Measurements from ENCODE around the gene MAP3K7.

The MAP3K7 gene

DNA sequence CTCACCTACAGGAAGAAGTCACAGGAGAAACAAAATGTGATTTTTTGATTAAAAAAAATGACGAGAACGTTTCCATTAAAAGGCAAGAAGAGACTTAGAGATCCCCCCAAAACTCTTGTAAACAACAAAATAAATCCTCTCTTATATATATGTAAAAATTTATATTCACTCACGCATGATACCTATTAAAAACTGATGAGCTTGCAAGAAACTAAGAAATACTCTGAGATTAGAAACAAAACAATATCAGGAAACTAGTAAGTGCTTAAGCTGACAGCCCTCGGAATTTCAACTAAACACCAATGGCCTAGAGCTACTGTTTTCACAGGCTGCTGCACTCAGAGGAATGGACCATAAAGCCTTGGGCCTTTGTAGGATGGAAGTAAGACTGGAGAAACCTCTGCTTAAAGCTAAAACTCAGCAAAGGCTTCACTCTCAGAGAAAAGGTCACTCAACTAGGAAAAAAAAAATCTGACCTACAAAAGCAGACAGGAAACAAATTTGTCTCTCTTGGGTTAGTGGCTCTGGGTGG, 63.0 kb downstream of the MAP3K7 start:
- no peak for DNase-seq

DNA sequence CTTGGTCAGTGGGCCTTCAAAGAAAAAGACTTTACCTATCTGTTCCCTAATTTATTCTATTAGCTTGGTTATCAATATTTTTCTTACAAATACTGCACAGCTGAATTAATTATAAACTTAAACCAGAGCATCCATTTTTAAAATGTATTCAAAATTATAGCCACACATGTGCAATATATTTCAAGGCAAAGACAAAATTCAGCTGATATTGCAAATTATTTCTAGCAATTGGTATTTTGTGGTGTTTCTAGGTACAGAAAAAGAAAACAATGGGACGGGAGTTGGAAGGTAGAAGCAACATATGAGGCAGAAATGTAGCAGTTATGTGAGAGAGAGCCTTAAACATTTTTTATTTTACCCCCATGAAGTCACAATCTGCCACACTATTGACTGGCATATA, 64.9 kb downstream of the MAP3K7 start:
- no peak for DNase-seq

GRCh38 chr6:90516074-90516660, 70.7 kb downstream of the MAP3K7 start:
- DNase-seq = no peak

GRCh38 chr6:90514496-90514895, 72.4 kb downstream of the MAP3K7 start:
- DNase-seq = no peak

- DNase-seq = no peak
Observed at GRCh38 chr6:90508753-90509152, 78.1 kb downstream of the MAP3K7 start.

GRCh38 chr6:90502866-90503407, 83.9 kb downstream of the MAP3K7 start:
- DNase-seq = no peak

DNA sequence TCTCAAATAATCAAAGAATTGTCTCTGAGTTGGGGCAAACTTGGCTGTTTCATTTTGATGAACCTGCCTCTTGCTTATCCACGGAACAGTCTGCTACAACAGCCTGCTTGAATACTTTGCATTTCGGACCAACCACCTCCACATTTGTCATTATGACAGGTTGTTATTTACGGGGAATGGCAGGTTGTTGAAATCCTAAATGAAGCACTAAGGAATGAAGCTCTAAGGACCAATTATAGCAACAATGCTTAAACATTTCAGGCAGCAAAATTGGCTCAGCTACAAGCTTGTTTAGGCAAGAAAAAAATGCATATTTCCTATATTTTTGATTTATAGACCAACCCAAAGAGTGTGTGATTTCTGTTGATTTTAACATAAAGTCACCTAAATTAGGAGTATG, 84.5 kb downstream of the MAP3K7 start:
- no peak for DNase-seq

GRCh38 chr6:90500458-90500857, 86.4 kb downstream of the MAP3K7 start:
- no peak for DNase-seq

GRCh38 chr6:90497411-90497810, 89.5 kb downstream of the MAP3K7 start:
- DNase-seq = no peak

- DNase-seq = no peak
Observed at GRCh38 chr6:90496258-90497016, 90.4 kb downstream of the MAP3K7 start.

GRCh38 chr6:90495216-90495817, 91.6 kb downstream of the MAP3K7 start:
- DNase-seq = no peak

GRCh38 chr6:90494067-90494780, 92.6 kb downstream of the MAP3K7 start:
- DNase-seq = no peak

GRCh38 chr6:90493332-90493731, 93.5 kb downstream of the MAP3K7 start:
- no peak for DNase-seq

DNA sequence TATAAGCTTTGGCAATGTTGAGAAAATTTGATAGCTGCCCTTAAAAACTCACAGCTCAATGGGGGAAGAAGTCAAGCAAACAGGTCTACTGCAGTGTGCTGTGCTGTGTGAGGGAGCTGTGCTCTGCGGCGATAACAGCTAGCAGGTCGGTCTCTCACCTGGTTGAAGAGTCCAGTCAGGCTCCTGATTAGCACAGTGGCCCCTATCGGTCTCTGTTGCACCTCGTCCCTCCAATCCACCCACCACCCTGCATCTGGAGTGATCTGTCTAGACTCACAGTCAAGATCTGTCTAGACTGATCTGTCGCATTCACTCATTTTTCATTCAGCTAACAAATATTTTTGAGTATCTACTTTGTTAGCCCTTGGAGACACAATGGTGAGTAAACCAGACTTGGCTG, 94.1 kb downstream of the MAP3K7 start:
- DNase-seq = no peak

DNA sequence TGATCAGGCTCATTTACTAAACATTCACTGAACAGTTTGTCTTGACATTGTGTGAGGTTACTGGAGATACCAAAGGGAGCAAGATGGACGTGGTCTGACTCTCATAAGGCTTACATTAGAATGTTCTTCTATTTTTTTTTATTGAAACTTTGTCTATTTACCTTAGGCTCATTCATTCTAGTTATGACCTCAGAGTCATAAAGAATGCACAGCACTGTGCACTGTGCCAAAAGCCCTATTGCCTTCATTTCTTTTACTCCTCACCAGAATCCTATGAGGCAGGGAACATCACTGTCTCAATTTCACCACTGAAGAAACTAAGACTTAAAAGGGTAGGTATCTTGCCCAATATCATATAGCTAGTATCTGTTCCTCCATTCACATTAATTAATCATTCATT, 94.5 kb downstream of the MAP3K7 start:
- no peak for DNase-seq

DNA sequence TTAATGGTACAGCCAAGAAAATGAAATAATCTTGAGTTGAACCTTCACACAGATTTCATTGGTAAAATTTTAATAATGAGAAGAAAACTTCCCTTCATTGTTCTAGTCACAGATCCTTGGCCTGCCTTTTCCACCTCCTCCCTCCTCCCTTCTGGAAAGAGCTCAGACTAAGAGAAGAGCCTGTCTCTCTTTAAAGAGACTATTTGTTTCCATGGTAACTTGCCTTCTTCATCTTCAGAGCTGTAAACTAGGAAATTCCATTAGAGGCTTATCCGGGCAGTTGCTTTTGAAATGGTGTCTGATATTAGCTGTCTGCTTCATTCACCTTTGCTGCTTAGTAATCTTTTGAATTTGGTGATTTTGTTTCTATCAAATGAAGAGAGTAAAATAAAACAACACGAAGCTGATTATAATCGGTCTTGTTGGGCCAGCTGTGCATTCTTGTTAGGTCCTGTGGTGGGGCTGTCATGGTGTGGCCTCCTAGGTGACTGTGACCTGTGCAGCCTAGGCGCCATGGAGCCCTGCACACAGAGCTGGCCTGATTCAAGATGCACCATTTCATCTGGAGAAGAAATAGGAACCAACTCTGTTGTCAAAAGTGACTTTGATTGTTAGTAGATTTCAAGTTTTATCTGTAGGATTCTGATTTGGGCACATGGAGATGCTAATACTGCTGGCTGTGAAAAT, 96.7 kb downstream of the MAP3K7 start:
- DNase-seq = no peak

GRCh38 chr6:90488816-90489215, 98.1 kb downstream of the MAP3K7 start:
- no peak for DNase-seq

GRCh38 chr6:90485635-90486277, 101.1 kb downstream of the MAP3K7 start:
- no peak for DNase-seq

DNA sequence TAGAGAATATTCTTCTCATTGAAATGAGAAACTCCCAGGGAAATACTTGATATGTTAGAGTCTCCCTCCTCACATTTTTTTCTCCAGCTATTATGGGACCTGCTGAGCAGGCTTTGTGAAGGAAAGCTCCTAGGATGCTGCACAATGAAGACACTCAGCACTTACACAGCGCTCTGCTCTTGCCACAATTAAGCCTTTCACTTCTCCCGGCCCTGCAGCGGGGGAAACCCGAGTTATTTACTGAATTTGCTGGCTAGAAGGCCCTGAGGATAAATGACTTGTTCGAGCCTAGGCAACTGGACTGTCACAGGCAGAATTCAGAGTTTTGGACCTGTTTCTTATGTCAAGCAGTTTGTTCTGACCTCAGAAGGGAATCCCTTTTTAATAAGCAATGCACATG, 102.0 kb downstream of the MAP3K7 start:
- DNase-seq = no peak

GRCh38 chr6:90484385-90484784, 102.5 kb downstream of the MAP3K7 start:
- no peak for DNase-seq

DNA sequence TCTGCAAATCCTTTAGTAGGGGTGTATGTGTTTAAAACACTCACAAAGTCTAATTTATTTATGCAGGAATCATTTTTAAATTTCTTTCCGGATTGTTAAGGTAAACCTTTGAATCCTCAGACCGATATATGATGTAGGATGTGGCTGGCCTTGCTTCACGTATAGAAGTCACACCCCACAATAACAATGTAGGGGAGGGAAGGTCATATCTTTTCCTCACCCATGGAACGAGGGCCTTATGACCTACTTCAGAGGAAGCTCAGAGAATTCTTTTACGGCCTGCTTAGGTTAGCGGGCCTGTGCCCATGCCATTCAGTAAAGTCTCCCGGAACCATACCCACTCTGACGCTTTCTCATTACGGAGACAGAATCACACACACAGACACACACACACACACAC, 102.9 kb downstream of the MAP3K7 start:
- no peak for DNase-seq
